ENCODE data around the gene NRP1. TPM values are rescaled to one million over a fixed set of nuclear protein-coding genes. Genes with fewer than 3 reads are reported as not detected.

Gene NRP1
- total and polyA plus RNA-seq, 2 of the 8 experiments (the other 6 are each of a cell fraction or from before 2014, with no cell fraction given): 1.2 to 2.1 TPM

- Histone ChIP-seq H4K20me1 (replicated peaks in 1 of 2; ENCODE audit: control insufficient read depth in 1 of 2, insufficient read depth in 2 of 2, low read length in 2 of 2) (no peaks in the 10 kb centered on the region), H3K23me2 (ENCODE audit: low read depth, low read length) (no peaks in the 10 kb centered on the region), H4K5ac (ENCODE audit: insufficient read length, low read depth, low read length) (no peak overlapping the region), H3K4me2 (ENCODE audit: insufficient read depth in 1 of 2, low read depth in 2 of 2, low read length in 2 of 2) (no peak overlapping the region), H3K79me2 (ENCODE audit: control insufficient read depth in 1 of 2, insufficient read depth in 2 of 2, low read length in 2 of 2) (no peaks in the 10 kb centered on the region; a peak in 1 of 4 replicates), H3K27ac (ENCODE audit: low read depth, low read length) (no peak overlapping the region), H3K9me3 (ENCODE audit: insufficient read depth in 2 of 2, low read depth in 1 of 2, low read length in 1 of 2) (no peaks in the 10 kb centered on the region), H2BK5ac (ENCODE audit: low read depth, low read length) (no peak overlapping the region), H4K91ac (replicated peaks; ENCODE audit: insufficient read length, low read length) (no peak overlapping the region), H3K9ac (replicated peaks in 1 of 4; ENCODE audit: extremely low read depth in 1 of 4, low read depth in 3 of 4, low read length in 3 of 4) (no peak overlapping the region), H3K4me1 (replicated peaks in 1 of 4; ENCODE audit: control insufficient read depth in 3 of 4, insufficient read depth in 4 of 4, low read length in 3 of 4) (no peaks in the 10 kb centered on the region; a peak in 1 of 7 replicates), H2BK12ac (ENCODE audit: low read depth, low read length) (no peak overlapping the region), H3K4ac (replicated peaks; ENCODE audit: insufficient read length, low read depth, low read length) (no peak overlapping the region), H3K23ac (ENCODE audit: insufficient read length) (no peak overlapping the region), H3K18ac (ENCODE audit: extremely low read depth, low read length) (no peak overlapping the region), H2AFZ (ENCODE audit: low read length) (no peak overlapping the region), H4K8ac (ENCODE audit: extremely low read depth, insufficient read depth, low read length) (no peak overlapping the region), H3K79me1 (ENCODE audit: low read depth, low read length) (no peaks in the 10 kb centered on the region), H2AK5ac (ENCODE audit: low read depth, low read length) (no peak overlapping the region), H3K14ac (ENCODE audit: insufficient read length) (no peak overlapping the region), H3K27me3 (replicated peaks in 1 of 4; ENCODE audit: control insufficient read depth in 3 of 4, extremely low read depth in 1 of 4, insufficient read depth in 3 of 4, low read length in 3 of 4) (no peaks in the 10 kb centered on the region), H2BK120ac (replicated peaks; ENCODE audit: low read depth, low read length) (no peak overlapping the region), H2BK15ac (ENCODE audit: low read length) (no peak overlapping the region), H3K4me3 (ENCODE audit: extremely low read depth in 1 of 4, insufficient read depth in 2 of 4, low read depth in 3 of 4, low read length in 4 of 4) (no peak overlapping the region), H3K36me3 (ENCODE audit: control insufficient read depth in 2 of 4, insufficient read depth in 4 of 4, low read length in 3 of 4) (no peaks in the 10 kb centered on the region; a peak in 1 of 8 replicates), H3K56ac (replicated peaks; ENCODE audit: insufficient read length, low read depth, low read length) (no peak overlapping the region), H2BK20ac (ENCODE audit: low read length) (no peak overlapping the region)
- WGBS, 2 experiments (ENCODE audit: extremely low coverage in 1 of 2, insufficient coverage in 1 of 2, insufficient read length in 1 of 2, insufficient replicate concordance in 2 of 2, low coverage in 1 of 2, low lambda C conversion rate in 2 of 2, missing lambda C conversion rate in 1 of 2): 86% methylated on average over 3 of the region's 3 CpGs; no CpG with 5 or more reads in 1 of the 2 experiments
- CTCF ChIA-PET (ENCODE audit: partially characterized antibody): interaction anchor here (0.7 to 2.0 kb wide), 2 partner anchors 95 to 279 kb away, joined by 3 to 7 read pairs; no protein-coding TSS in a partner anchor
- no peak for TF ChIP-seq CHD2 (IDR thresholded peaks at IDR 0.05; ENCODE audit: low read length)
- TF ChIP-seq, protein P1, sequence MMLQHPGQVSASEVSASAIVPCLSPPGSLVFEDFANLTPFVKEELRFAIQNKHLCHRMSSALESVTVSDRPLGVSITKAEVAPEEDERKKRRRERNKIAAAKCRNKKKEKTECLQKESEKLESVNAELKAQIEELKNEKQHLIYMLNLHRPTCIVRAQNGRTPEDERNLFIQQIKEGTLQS (IDR thresholded peaks at IDR 0.05; ENCODE audit: insufficient read depth, low read depth, low read length): no peak
- TF ChIP-seq SP4 (IDR thresholded peaks at IDR 0.05; ENCODE audit: low read length): no peak
- no peak for TF ChIP-seq POU5F1 (IDR thresholded peaks at IDR 0.05; ENCODE audit: low read depth, low read length)
- POLR2A ChIA-PET (ENCODE audit: partially characterized antibody): interaction anchor here (1.3 kb wide), 1 partner anchor 12 kb away, joined by 3 read pairs; no protein-coding TSS in a partner anchor
- no peak for DNase-seq (ENCODE audit: low read depth in 1 of 2, low spot score in 2 of 2)
- no peak for FAIRE-seq
Observed at GRCh38 chr10:33288127-33288526, 46.3 kb downstream of the NRP1 start.
